Panc1 (cell line): ENCODE results near the gene SEMA6A. TPM values are rescaled to one million over a fixed set of nuclear protein-coding genes. Genes with fewer than 3 reads are reported as not detected.

ENCODE experiments used
- ATAC-seq: fragments of 200-7000 bp; cut with Tn5 transposase; 2 replicates; pipeline ENCODE4 v1.9.1; 2020; ENCODE audit warnings: mild to moderate bottlenecking, moderate library complexity
- BruUV-seq: library from RNA; stranded (reverse); fragments of 400-500 nt; replicated peaks from 2 replicates; lab custom pipeline; 2021; lab: Mats Ljungman, UMichigan
- CTCF ChIA-PET: fragments of 300-600 bp; sonication (Branson Sonifier 250); formaldehyde crosslinking; loops from one replicate; lab custom pipeline; 2022; ENCODE audit warnings: antibody characterized with exemption; lab: Charles Lee
- POLR2A ChIA-PET: fragments of 300-600 bp; sonication (Branson Sonifier 250); formaldehyde crosslinking; loops from one replicate; lab custom pipeline; 2022; ENCODE audit warnings: antibody characterized with exemption; lab: Charles Lee
- DNase-seq: peaks from one replicate; pipeline ENCODE4 v3.0.0-alpha.2; 2010; ENCODE audit warnings: low read depth, low spot score
- H3K27ac ChIP-seq: 2 replicates; pipeline ENCODE4 v1.5.1; 2011; ENCODE audit warnings: mild to moderate bottlenecking, low read length, inconsistent platforms
- H3K27me3 ChIP-seq: fragments of 200-500 bp; sonication (Bioruptor generic); 2 replicates; pipeline ENCODE4 v1.6.0; 2014; ENCODE audit warnings: low read length, inconsistent platforms; ENCODE audit not compliant: control insufficient read depth, insufficient read depth
- H3K36me3 ChIP-seq: fragments of 200-500 bp; sonication (Bioruptor generic); 2 replicates; pipeline ENCODE4 v1.5.1; 2014; ENCODE audit warnings: inconsistent platforms, mild to moderate bottlenecking, low read length, moderate library complexity; ENCODE audit not compliant: control insufficient read depth, insufficient read depth
- H3K4me1 ChIP-seq: 2 replicates; pipeline ENCODE4 v1.5.1; 2011; ENCODE audit warnings: inconsistent platforms, mild to moderate bottlenecking, low read length, moderate library complexity; ENCODE audit not compliant: control insufficient read depth, insufficient read depth
- H3K4me3 ChIP-seq, 2 experiments: 2 replicates each; pipeline ENCODE4 v1.5.1; 2011 to 2012; ENCODE audit warnings: low read depth in 2 of 2, low read length in 2 of 2, mild to moderate bottlenecking in 2 of 2, inconsistent platforms in 1 of 2, moderate library complexity in 1 of 2
- H3K9me3 ChIP-seq: fragments of 200-500 bp; sonication (Bioruptor generic); 2 replicates; pipeline ENCODE4 v1.5.1; 2014; ENCODE audit warnings: low read depth, mild to moderate bottlenecking, inconsistent platforms, low read length, moderate library complexity; ENCODE audit not compliant: control insufficient read depth, insufficient read depth
- POLR2AphosphoS5 ChIP-seq: IDR thresholded peaks from 2 replicates; pipeline ENCODE4 v1.6.1; 2012; ENCODE audit warnings: mild to moderate bottlenecking, low read depth, low read length, moderate library complexity
- REST ChIP-seq, 2 experiments: IDR thresholded peaks; 2 replicates each; pipeline ENCODE4 v1.6.1; 2011 to 2012; ENCODE audit warnings: low read depth in 2 of 2, control low read depth in 1 of 2, low read length in 1 of 2, mild to moderate bottlenecking in 1 of 2, moderate library complexity in 1 of 2; ENCODE audit not compliant: insufficient read depth in 1 of 2
- SIN3A ChIP-seq: IDR thresholded peaks from 2 replicates; pipeline ENCODE4 v1.6.1; 2012; ENCODE audit warnings: low read depth, mild to moderate bottlenecking, low read length, moderate library complexity, borderline replicate concordance; ENCODE audit not compliant: insufficient read depth
- TCF7L2 ChIP-seq: IDR thresholded peaks from 2 replicates; pipeline ENCODE4 v1.6.1; 2011; ENCODE audit warnings: mild to moderate bottlenecking, low read depth, low read length, inconsistent platforms
- in situ Hi-C: cut with HindIII; loops from 2 replicates; pipeline ENCODE4 v1.10.0; 2016; ENCODE audit warnings: low sequenced_read_pairs, low pct_unique_long_range_greater_than_20kb
- intact Hi-C: fragments of 100-400 bp; cut with micrococcal nuclease; formaldehyde crosslinking; loops from one replicate; pipeline ENCODE4 v1.10.0; 2022; ENCODE audit not compliant: unreplicated experiment
- total RNA-seq: library from RNA; stranded (reverse); gene quantifications from one replicate; pipeline ENCODE4 v1.2.1, GENCODE V29; 2021; ENCODE audit not compliant: unreplicated experiment
- TF ChIP-seq, protein P1 (sequence below): fragments of 450-650 bp; IDR thresholded peaks from 2 replicates; pipeline ENCODE4 v1.5.1; 2017; ENCODE audit warnings: mild to moderate bottlenecking

The SEMA6A gene
- total RNA-seq, 1 experiment from 2014 or later: 0.54 TPM

DNA sequence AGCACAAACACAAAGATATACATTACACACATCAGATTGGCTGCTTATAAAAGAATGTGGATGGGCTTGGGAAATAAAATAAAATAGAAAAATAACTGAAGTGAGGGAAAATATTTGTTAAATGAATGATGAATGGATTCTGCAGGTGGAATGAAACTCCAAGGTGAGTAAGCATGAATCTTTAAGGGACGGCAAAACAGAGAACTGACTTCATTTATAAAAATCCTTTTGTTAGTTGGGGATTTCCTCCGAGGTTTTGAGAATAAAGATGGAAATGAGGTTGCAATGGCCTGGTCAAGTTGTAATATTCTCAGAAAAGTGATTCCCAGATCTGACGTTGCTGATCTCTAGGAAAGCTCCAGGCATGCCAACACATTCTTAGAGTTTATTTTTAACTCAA, 20.9 kb upstream of the SEMA6A start:
- no peaks in the 10 kb centered on the region for H3K36me3 ChIP-seq
- ChIA-PET POLR2A (no interaction called here), CTCF (no interaction called here)
- DNase-seq: no peak
- H3K9me3 ChIP-seq: no peaks in the 10 kb centered on the region
- in situ Hi-C loops (no loop called here), intact Hi-C loops (no loop called here)
- no peaks in the 10 kb centered on the region for H3K4me1 ChIP-seq
- TF ChIP-seq REST (IDR thresholded peaks at IDR 0.05; ENCODE audit: insufficient read depth in 1 of 2, low read depth in 2 of 2, low read length in 1 of 2) (no peak), POLR2AphosphoS5 (no peak), SIN3A (no peak), TCF7L2 (no peak)
- TF ChIP-seq, protein P1, sequence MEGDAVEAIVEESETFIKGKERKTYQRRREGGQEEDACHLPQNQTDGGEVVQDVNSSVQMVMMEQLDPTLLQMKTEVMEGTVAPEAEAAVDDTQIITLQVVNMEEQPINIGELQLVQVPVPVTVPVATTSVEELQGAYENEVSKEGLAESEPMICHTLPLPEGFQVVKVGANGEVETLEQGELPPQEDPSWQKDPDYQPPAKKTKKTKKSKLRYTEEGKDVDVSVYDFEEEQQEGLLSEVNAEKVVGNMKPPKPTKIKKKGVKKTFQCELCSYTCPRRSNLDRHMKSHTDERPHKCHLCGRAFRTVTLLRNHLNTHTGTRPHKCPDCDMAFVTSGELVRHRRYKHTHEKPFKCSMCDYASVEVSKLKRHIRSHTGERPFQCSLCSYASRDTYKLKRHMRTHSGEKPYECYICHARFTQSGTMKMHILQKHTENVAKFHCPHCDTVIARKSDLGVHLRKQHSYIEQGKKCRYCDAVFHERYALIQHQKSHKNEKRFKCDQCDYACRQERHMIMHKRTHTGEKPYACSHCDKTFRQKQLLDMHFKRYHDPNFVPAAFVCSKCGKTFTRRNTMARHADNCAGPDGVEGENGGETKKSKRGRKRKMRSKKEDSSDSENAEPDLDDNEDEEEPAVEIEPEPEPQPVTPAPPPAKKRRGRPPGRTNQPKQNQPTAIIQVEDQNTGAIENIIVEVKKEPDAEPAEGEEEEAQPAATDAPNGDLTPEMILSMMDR: no peak
- no peak overlapping the region for H3K27ac ChIP-seq
- no peak overlapping the region for H3K4me3 ChIP-seq
- no peak for ATAC-seq
- H3K27me3 ChIP-seq: no peaks in the 10 kb centered on the region
- BruUV-seq: no TSS peak

GRCh38 chr5:116593340-116593739, 18.7 kb upstream of the SEMA6A start:
- ChIA-PET CTCF (no interaction called here), POLR2A (no interaction called here)
- in situ Hi-C loops (no loop called here), intact Hi-C loops (no loop called here)
- H3K4me3 ChIP-seq: no peak overlapping the region
- no TSS peak for BruUV-seq
- no peaks in the 10 kb centered on the region for H3K9me3 ChIP-seq
- no peaks in the 10 kb centered on the region for H3K27me3 ChIP-seq
- DNase-seq (no peak), ATAC-seq (no peak)
- TF ChIP-seq POLR2AphosphoS5 (no peak), SIN3A (no peak), REST (IDR thresholded peaks at IDR 0.05; ENCODE audit: insufficient read depth in 1 of 2, low read depth in 2 of 2, low read length in 1 of 2) (no peak), TCF7L2 (no peak)
- TF ChIP-seq, protein P1: no peak
- H3K36me3 ChIP-seq: no peaks in the 10 kb centered on the region
- no peak overlapping the region for H3K27ac ChIP-seq
- no peaks in the 10 kb centered on the region for H3K4me1 ChIP-seq
